IMR-90 (cell line): ENCODE data around the gene AKR1C4. TPM values are rescaled to one million over a fixed set of nuclear protein-coding genes. Genes with fewer than 3 reads are reported as not detected.
"Not testable (repeated sequence)": the region's sequence is repeated elsewhere in the genome, so short reads cannot be mapped to it uniquely, and the experiment has no call there.

Experiments
- ATAC-seq: fragments of 200-7000 bp; cut with Tn5 transposase; 2 replicates; pipeline ENCODE4 v1.9.1; 2020; ENCODE audit warnings: low read depth, mild to moderate bottlenecking, moderate library complexity
- BruUV-seq: library from RNA; stranded (reverse); fragments of 400-500 nt; replicated peaks from 2 replicates; lab custom pipeline; 2021; lab: Mats Ljungman, UMichigan
- CTCF ChIA-PET: fragments of 300-600 bp; formaldehyde crosslinking; extraction: SDS; loops from one replicate; lab custom pipeline; 2021; ENCODE audit warnings: antibody characterized with exemption; lab: Yijun Ruan, JAX
- POLR2A ChIA-PET: fragments of 300-600 bp; sonication (Branson Sonifier 250); formaldehyde crosslinking; loops from one replicate; lab custom pipeline; 2022; ENCODE audit warnings: antibody characterized with exemption; ENCODE audit not compliant: unreplicated experiment; lab: Charles Lee
- DNase-seq: peaks from one replicate; pipeline ENCODE4 v3.0.0; 2013
- H2AFZ ChIP-seq: replicated peaks from 2 replicates; pipeline ENCODE3; 2013; ENCODE audit warnings: low read length, mild to moderate bottlenecking; ENCODE audit not compliant: poor library complexity
- H2AK5ac ChIP-seq: 2 replicates; pipeline ENCODE4 v1.6.1; 2013; ENCODE audit warnings: low read depth, low read length, inconsistent platforms
- H2AK9ac ChIP-seq: replicated peaks from 2 replicates; pipeline ENCODE3; 2013; ENCODE audit warnings: mild to moderate bottlenecking, low read depth, low read length, moderate library complexity; ENCODE audit not compliant: poor library complexity
- H2BK120ac ChIP-seq: 2 replicates; pipeline ENCODE4 v1.6.1; 2013; ENCODE audit warnings: low read depth, low read length, inconsistent platforms
- H2BK15ac ChIP-seq: 3 replicates; pipeline ENCODE4 v1.6.1; 2013; ENCODE audit warnings: low read depth, low read length, inconsistent platforms
- H2BK20ac ChIP-seq: 2 replicates; pipeline ENCODE4 v1.6.1; 2013; ENCODE audit warnings: low read depth, mild to moderate bottlenecking, inconsistent platforms, low read length, moderate library complexity
- H2BK5ac ChIP-seq: 2 replicates; pipeline ENCODE4 v1.6.1; 2013; ENCODE audit warnings: mild to moderate bottlenecking, low read depth, low read length, inconsistent platforms; ENCODE audit not compliant: poor library complexity, severe bottlenecking
- H3K14ac ChIP-seq: replicated peaks from 2 replicates; pipeline ENCODE4 v1.6.1; 2013; ENCODE audit warnings: low read depth, low read length, inconsistent platforms
- H3K18ac ChIP-seq: 2 replicates; pipeline ENCODE4 v1.6.1; 2013; ENCODE audit warnings: low read depth, low read length, control low read depth
- H3K23ac ChIP-seq: 2 replicates; pipeline ENCODE4 v1.6.1; 2013; ENCODE audit warnings: low read depth, low read length, inconsistent platforms
- H3K27ac ChIP-seq: 2 replicates; pipeline ENCODE4 v1.5.1; 2013; ENCODE audit warnings: mild to moderate bottlenecking, control low read depth, low read length; ENCODE audit not compliant: insufficient read depth
- H3K27me3 ChIP-seq: 2 replicates; pipeline ENCODE4 v1.6.1; 2013; ENCODE audit warnings: low read length; ENCODE audit not compliant: control insufficient read depth, insufficient read depth
- H3K36me3 ChIP-seq: 2 replicates; pipeline ENCODE4 v1.6.1; 2013; ENCODE audit warnings: low read length, mixed read lengths; ENCODE audit not compliant: control insufficient read depth, insufficient read depth
- H3K4ac ChIP-seq: 2 replicates; pipeline ENCODE4 v1.6.1; 2013; ENCODE audit warnings: low read depth, low read length, inconsistent platforms
- H3K4me1 ChIP-seq: 2 replicates; pipeline ENCODE4 v1.6.1; 2013; ENCODE audit warnings: low read length, mixed read lengths; ENCODE audit not compliant: control insufficient read depth, insufficient read depth
- H3K4me2 ChIP-seq: 2 replicates; pipeline ENCODE4 v1.6.1; 2013; ENCODE audit warnings: low read depth, mild to moderate bottlenecking, control low read depth, low read length, moderate library complexity
- H3K4me3 ChIP-seq: 2 replicates; pipeline ENCODE4 v1.5.1; 2013; ENCODE audit warnings: low read depth, mild to moderate bottlenecking, control low read depth, low read length, moderate library complexity; ENCODE audit not compliant: insufficient read depth
- H3K56ac ChIP-seq: 2 replicates; pipeline ENCODE4 v1.6.1; 2013; ENCODE audit warnings: low read length, inconsistent platforms; ENCODE audit not compliant: insufficient read depth; ENCODE audit errors: extremely low read depth
- H3K79me1 ChIP-seq, 2 experiments: 2 replicates each; pipeline ENCODE4 v1.6.1; 2013; ENCODE audit warnings: low read length in 2 of 2, inconsistent platforms in 1 of 2, low read depth in 1 of 2
- H3K9ac ChIP-seq: 2 replicates; pipeline ENCODE4 v1.6.1; 2013; ENCODE audit warnings: low read depth, low read length, control low read depth
- H3K9me1 ChIP-seq: 2 replicates; pipeline ENCODE4 v1.6.1; 2013; ENCODE audit warnings: low read length, inconsistent platforms; ENCODE audit not compliant: insufficient read depth
- H3K9me3 ChIP-seq: 2 replicates; pipeline ENCODE4 v1.6.1; 2013; ENCODE audit warnings: low read length; ENCODE audit not compliant: control insufficient read depth, insufficient read depth
- H4K20me1 ChIP-seq: 2 replicates; pipeline ENCODE4 v1.6.1; 2013; ENCODE audit warnings: low read length, inconsistent platforms; ENCODE audit not compliant: insufficient read depth
- H4K5ac ChIP-seq: 2 replicates; pipeline ENCODE4 v1.6.1; 2013; ENCODE audit warnings: mild to moderate bottlenecking, low read depth, low read length, control low read depth
- H4K8ac ChIP-seq, 2 experiments: 2 replicates each; pipeline ENCODE4 v1.6.1; 2013; ENCODE audit warnings: low read depth in 2 of 2, low read length in 2 of 2, control low read depth in 1 of 2, inconsistent platforms in 1 of 2
- H4K91ac ChIP-seq: 2 replicates; pipeline ENCODE4 v1.6.1; 2013; ENCODE audit warnings: low read depth, low read length, inconsistent platforms; ENCODE audit not compliant: insufficient read depth
- BHLHE40 ChIP-seq: fragments of 150-350 bp; IDR thresholded peaks from 2 replicates; pipeline ENCODE4 v1.6.1; 2016; ENCODE audit warnings: mild to moderate bottlenecking, low read depth, low read length
- MAFK ChIP-seq: IDR thresholded peaks from 2 replicates; pipeline ENCODE4 v1.6.1; 2012; ENCODE audit warnings: low read depth, low read length, improper control_type of control experiment
- MAZ ChIP-seq: IDR thresholded peaks from 2 replicates; pipeline ENCODE4 v1.6.1; 2012; ENCODE audit warnings: low read depth, mild to moderate bottlenecking, low read length, improper control_type of control experiment, moderate library complexity, borderline replicate concordance
- WGBS, 2 experiments: methylation state at CpG; one replicate each; pipeline versions ENCODE4 v1.1.5 to v1.1.7; 2013; ENCODE audit warnings: missing lambda C conversion rate in 2 of 2; ENCODE audit not compliant: insufficient read length in 1 of 2; ENCODE audit errors: extremely low coverage in 2 of 2; 5-methylcytosine and 5-hydroxymethylcytosine counted together
- dilution Hi-C: fragments of 300-500 bp; cut with HindIII; formaldehyde crosslinking; loops from one replicate; pipeline ENCODE4 v1.14.3; 2018; ENCODE audit warnings: low sequenced_read_pairs; ENCODE audit not compliant: unreplicated experiment
- in situ Hi-C: fragments of 300-500 bp; cut with MboI; formaldehyde crosslinking; loops from 3 replicates; pipeline ENCODE4 v1.14.3; 2019; ENCODE audit warnings: low sequenced_read_pairs, inconsistent platforms, mixed read lengths
- intact Hi-C: fragments of 100-400 bp; cut with micrococcal nuclease; formaldehyde crosslinking; loops from 2 replicates; pipeline ENCODE4 v1.10.0; 2022
- polyA plus RNA-seq, 3 experiments: library from polyadenylated mRNA; depleted of rRNA; stranded (reverse); fragments of >200 nt; gene quantifications; 2 replicates each; pipeline ENCODE4 v1.2.3, GENCODE V29; 2012; ENCODE audit warnings: low replicate concordance in 1 of 3
- total RNA-seq: library from RNA; depleted of rRNA; stranded (reverse); fragments of >200 nt; gene quantifications from 2 replicates; pipeline ENCODE4 v1.2.3, GENCODE V29; 2012

The AKR1C4 gene
- total and polyA plus RNA-seq, 2 of the 4 experiments (the other 2 are of a cell fraction), result not detected

- no peak for TF ChIP-seq MAFK
Measured at GRCh38 chr10:5252177-5253037, 55.8 kb downstream of the AKR1C4 start (continued).

- Histone ChIP-seq H4K5ac (no peak overlapping the region), H2AK9ac (no peak overlapping the region), H3K4me2 (no peak overlapping the region), H2BK20ac (no peak overlapping the region), H2AFZ (no peak overlapping the region), H4K20me1 (no peaks in the 10 kb centered on the region), H3K4ac (no peak overlapping the region), H3K9me1 (no peaks in the 10 kb centered on the region), H2BK120ac (no peak overlapping the region), H3K36me3 (no peaks in the 10 kb centered on the region), H3K27me3 (no peaks in the 10 kb centered on the region), H2AK5ac (no peak overlapping the region), H3K27ac (no peak overlapping the region), H3K56ac (no peak overlapping the region), H3K79me1 (no peaks in the 10 kb centered on the region), H3K18ac (no peak overlapping the region), H2BK5ac (no peak overlapping the region), H3K9me3 (no peaks in the 10 kb centered on the region), H3K23ac (no peak overlapping the region), H3K14ac (no peak overlapping the region), H2BK15ac (no peak overlapping the region), H3K4me3 (no peak overlapping the region), H4K8ac (no peak overlapping the region), H3K9ac (no peak overlapping the region), H4K91ac (no peak overlapping the region), H3K4me1 (no peaks in the 10 kb centered on the region)
- ChIA-PET CTCF (no interaction called here), POLR2A (no interaction called here)
- TF ChIP-seq BHLHE40 (no peak), MAFK (no peak), MAZ (no peak)
- intact Hi-C loops, result no loop called here
- no CpG with 5 or more reads among the region's 4 CpGs for WGBS, 2 experiments
- no TSS peak for BruUV-seq
- in situ Hi-C loops, result no loop called here
- dilution Hi-C loops, result no loop called here
- ATAC-seq (no peak), DNase-seq (no peak)
Measured at GRCh38 chr10:5254488-5254887, 57.9 kb downstream of the AKR1C4 start.

- H2BK5ac ChIP-seq, H3K4me2 ChIP-seq, H3K4ac ChIP-seq, POLR2A ChIA-PET, H4K91ac ChIP-seq, H2BK15ac ChIP-seq, H3K56ac ChIP-seq, H3K4me3 ChIP-seq, dilution Hi-C loops, H4K8ac ChIP-seq, H3K4me1 ChIP-seq, CTCF ChIA-PET, H3K18ac ChIP-seq, H3K9me1 ChIP-seq, H4K5ac ChIP-seq, H2BK120ac ChIP-seq, H3K79me1 ChIP-seq, in situ Hi-C loops, H2AK5ac ChIP-seq, H3K27me3 ChIP-seq, intact Hi-C loops, H3K36me3 ChIP-seq, H2AK9ac ChIP-seq, H4K20me1 ChIP-seq, H3K9me3 ChIP-seq, H2BK20ac ChIP-seq, DNase-seq, BruUV-seq, H3K27ac ChIP-seq, H3K14ac ChIP-seq, H2AFZ ChIP-seq, H3K9ac ChIP-seq, H3K23ac ChIP-seq, ATAC-seq: not testable (repeated sequence)
- no CpG with 5 or more reads among the region's 3 CpGs for WGBS, 2 experiments
Measured at GRCh38 chr10:5257768-5258167, 61.1 kb downstream of the AKR1C4 start.
